Stimulated activated CD4-positive, alpha-beta T cell treated with anti-CD3 and anti-CD28 coated beads, Interleukin-4, amount 100 ng/mL, for 48 hours (primary cell): Measurements from ENCODE around the gene TAAR1.
"Not testable (repeated sequence)": the region's sequence is repeated elsewhere in the genome, so short reads cannot be mapped to it uniquely, and the experiment has no call there.

ENCODE experiments used
- DNase-seq, 2 donors: peaks; one replicate each; pipeline ENCODE4 v3.0.0-alpha.2; 2020; ENCODE audit warnings: low read depth in 2 of 2

TAAR1 gene, protein sequence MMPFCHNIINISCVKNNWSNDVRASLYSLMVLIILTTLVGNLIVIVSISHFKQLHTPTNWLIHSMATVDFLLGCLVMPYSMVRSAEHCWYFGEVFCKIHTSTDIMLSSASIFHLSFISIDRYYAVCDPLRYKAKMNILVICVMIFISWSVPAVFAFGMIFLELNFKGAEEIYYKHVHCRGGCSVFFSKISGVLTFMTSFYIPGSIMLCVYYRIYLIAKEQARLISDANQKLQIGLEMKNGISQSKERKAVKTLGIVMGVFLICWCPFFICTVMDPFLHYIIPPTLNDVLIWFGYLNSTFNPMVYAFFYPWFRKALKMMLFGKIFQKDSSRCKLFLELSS

GRCh38 chr6:132659082-132659481 lies at the start of gene TAAR1:
TSS of gene TAAR1 (minus strand) at chr6:132659182. CDS start at chr6:132646003, 13,179 bp downstream.
- DNase-seq, result no peak

- DNase-seq, result no peak
These were observed 49.8 kb upstream of the TAAR1 start for GRCh38 chr6:132708771-132709170.

DNA sequence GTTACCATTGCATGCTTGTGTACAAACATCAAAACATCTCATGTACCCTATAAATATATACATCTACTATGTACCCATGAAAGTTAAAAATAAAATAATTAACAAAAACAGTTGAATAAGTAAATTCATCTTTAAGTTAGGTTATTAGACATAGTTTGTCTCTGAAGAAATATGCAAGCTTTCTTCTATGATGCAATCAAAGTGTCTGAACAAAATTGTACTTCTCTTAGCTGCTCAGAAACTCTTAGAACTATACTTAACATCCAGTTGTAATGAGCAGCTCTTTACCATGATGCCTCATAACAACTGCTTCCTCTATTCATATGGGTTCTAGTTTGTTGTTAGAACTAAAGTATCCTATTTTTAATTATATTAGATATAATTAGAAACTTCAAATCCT lies 49.0 kb upstream of the TAAR1 start:
- no peak for DNase-seq

DNA sequence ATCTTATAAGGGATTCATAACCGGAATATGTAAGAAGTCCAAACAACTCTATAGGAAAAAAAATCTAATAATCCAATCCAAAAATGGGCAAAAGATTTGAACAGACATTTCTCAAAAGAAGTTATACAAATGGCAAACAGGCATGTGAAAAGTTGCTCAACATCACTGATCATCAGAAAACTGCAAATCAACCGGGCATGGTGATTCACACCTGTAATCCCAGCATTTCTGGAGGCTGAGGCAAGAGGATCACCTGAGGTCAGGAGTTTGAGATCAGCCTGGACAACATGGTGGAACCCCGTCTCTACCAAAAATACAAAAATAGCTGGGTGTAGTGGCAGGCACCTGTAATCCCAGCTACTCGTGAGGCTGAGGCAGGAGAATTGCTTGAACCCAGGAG lies 47.8 kb upstream of the TAAR1 start:
- not testable (repeated sequence) for DNase-seq

DNA sequence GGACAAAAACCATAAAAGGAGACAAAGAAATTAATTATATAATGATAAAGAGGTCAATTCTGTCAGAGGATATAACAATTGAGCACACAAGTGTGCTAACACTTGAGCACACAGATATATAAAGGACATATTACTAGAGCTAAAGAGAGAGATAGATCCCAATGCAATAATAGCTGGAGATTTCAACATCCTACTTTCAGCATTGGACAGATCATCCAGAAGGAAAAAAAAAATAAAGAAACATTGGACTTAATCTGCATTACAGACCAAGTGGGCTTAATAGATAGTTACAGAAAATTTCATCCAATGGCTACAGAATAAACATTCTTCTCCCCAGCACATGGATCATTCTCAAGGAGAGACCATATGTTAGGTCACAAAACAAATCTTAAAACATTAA lies 45.0 kb upstream of the TAAR1 start:
- no peak for DNase-seq

GRCh38 chr6:132698608-132699007 lies 39.6 kb upstream of the TAAR1 start:
- no peak for DNase-seq

- DNase-seq, result no peak
These were observed 36.8 kb upstream of the TAAR1 start for GRCh38 chr6:132695773-132696172.

DNA sequence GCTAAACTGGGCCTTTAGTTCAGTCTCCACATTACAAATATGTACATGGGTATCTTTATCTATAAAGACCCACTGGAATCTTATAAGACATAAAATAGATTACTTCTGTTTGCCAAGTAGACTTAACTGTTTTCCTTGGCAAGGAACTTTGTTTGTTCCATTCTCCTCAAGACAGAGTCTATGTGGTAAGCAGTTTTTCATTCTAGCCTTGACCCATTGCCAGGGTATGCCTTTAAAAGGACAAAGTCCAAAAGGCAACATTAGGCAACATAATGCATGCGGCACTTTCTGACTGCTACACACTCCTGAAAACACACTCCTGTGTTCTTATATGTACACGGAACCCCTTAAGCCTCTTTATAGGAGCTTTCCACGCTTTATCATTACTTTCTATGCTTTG lies 34.5 kb upstream of the TAAR1 start:
- DNase-seq, result no peak

DNA sequence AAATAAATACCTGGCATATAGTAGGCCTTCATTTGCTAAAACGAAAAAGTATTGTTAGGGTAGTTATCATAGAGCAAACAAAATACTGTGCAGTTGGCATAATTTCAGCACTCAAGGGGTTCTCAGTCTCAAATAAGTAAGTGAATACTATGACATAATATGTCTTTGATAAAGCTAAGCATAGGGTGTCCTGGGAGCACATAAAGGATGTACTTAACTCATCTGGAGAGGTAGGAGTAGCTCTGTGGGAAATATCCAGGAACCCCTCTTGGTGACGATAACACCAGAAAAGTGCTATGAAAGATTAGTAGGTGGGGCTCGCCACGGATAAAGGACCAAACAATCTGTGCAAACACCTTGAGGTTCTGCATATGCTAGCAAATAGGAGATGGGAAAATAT lies 31.7 kb upstream of the TAAR1 start:
- DNase-seq, result no peak

DNA sequence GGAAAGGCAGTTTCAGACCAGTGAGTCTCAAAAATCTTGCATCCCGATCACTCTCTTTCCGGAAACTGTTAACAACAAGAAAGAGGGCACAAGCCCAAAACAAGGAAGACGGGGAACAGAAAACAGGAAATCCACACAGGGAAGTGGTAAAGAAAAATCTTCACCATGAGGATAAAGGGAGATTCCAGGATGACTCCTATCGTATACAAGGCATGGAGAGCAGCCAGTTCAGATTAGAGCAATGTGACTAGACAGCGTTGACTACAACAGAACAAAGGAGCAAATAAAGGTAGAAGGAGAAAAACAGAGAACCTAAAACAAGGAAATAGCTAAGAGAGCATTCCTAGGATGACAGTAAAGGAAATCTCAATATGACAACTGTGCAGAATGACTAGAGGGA lies 28.3 kb upstream of the TAAR1 start:
- DNase-seq, result no peak

DNA sequence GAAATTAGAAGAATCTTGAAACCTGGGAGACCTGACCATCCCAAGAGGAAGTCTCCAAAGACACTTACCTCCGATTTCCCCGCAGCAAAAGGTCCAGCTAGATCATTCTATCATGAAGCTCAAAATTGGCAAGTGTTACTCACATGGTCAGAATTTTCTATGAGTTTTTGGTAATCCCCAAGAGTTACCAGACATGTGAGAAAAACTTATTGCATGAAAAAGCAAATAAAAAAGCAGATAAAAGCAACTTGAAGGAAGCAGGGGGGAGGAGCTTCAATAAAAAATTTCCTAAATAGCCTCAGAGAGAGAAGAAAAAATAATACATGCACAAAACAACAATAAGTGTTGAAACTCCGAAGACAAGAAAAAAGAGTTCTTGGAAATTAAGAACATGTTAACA lies 27.5 kb upstream of the TAAR1 start:
- DNase-seq, result no peak

- DNase-seq, result no peak
These were observed 26.0 kb upstream of the TAAR1 start for GRCh38 chr6:132685009-132685408.

GRCh38 chr6:132684272-132684671 lies 25.3 kb upstream of the TAAR1 start:
- no peak for DNase-seq

DNA sequence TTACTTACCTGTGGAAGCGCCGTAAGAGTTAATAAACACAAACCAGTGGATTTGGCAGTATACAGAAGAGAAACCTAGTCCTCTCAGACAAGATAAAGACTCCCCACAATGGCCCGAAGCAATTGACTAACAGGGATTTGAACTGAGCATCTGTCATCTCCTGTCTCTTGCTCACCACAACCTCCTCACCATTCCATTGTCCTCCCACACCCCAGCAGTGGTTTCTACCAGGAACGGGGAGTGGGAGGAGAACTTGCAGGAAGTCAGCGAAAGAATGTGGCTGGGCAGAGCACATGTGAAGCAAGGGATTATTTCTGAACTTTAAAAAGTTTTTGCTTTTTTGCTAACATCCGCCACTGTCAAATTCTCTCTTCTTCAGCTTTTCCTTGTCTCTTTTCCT lies 24.6 kb upstream of the TAAR1 start:
- DNase-seq, result no peak

- not testable (repeated sequence) for DNase-seq
These were observed 20.1 kb upstream of the TAAR1 start for GRCh38 chr6:132679094-132679493.

GRCh38 chr6:132675749-132676148 lies 16.8 kb upstream of the TAAR1 start:
- no peak for DNase-seq

DNA sequence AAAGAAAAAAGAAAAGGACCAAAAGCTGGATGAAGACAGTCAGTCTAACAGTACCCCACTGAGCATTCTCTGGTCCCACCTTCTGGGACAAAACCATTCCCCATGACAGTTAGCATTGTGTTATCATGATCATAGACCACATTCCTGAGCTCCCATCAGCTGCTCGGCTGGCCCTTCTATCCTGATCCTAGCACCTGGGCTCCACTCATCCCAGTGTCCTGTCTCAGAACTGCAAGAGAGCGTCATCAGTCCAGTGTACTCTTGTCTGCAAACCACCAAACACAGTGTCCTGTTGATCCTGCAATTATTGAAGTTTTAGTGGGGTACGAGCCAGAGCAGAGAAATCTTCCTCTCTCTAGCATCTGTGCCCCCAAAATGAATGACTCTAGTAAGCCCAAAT lies 16.0 kb upstream of the TAAR1 start:
- no peak for DNase-seq

GRCh38 chr6:132673376-132674094 lies 14.6 kb upstream of the TAAR1 start:
- DNase-seq, result no peak

DNA sequence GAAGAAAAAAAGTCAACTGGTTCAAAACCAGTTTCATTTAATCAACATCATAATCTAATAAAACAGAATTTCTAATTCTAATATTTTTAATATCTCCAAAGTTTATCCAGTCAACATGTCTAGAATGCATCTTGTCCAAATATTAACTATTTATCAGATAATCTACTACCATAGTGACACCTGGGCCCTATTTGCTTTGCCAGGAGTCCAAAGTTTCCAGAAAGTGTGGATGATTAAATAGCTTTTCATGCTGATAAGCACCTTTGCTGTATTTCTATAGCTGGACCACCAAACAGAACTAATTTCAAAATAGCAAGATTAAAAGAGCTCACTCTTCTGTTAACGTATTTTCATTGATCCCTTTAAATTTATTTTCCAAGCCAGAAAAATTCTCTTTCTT lies 12.3 kb upstream of the TAAR1 start:
- no peak for DNase-seq

GRCh38 chr6:132669690-132670291 lies 10.8 kb upstream of the TAAR1 start:
- DNase-seq, result no peak

DNA sequence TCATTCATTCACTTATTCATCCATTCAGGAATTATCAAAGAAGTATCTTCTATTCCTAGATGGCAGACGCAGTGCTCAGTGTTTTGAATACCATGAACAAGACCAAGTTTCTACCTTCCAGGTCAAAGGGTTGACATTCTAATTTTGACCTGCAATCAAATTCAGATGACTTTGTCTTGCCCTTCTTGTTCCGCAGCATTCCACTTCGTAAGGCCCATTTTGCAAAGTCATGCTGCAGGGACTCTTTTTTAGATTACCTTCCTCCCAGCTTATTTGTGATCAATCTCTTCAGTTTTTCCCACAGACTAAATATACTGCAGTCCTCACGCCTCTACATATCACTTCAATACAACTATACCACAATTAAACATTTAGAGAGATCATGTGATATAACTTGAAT lies 7.1 kb upstream of the TAAR1 start:
- no peak for DNase-seq

DNA sequence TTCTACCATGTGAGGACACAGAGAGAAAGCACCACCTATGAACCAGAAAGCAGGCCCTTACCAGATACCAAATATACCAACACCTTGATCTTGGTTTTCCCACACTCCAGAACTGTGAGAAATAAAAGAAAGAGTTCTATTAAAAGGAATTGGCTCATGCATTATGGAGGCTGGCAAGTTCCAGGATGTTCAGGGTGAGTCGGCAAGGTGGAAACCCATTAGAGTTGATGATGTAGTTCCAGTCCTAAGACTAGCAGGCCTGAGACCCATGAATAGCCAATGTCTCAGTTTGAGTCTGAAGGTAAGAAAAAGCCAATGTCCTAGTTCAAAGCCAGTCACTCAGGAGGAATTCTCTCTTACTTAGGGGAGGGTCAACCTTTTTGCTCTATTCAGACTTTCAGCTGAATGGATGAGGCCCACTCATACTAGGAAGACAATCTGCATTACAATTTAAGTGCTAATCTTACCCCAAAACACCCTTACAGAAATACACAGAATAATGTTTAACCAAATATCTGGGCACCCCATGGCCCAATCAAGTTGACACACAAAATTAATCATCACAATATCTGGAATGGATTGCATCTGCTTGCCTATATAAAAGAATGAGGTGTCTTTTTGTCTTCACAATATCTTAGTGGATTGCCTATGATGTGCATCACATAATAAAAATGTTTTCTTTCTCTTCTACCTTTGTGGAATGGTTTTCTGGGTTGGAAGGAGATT lies 5.5 kb upstream of the TAAR1 start:
- DNase-seq, result no peak
